Keratinocyte (primary cell): ENCODE data around the gene ZNF274. TPM values are rescaled to one million over a fixed set of nuclear protein-coding genes. Genes with fewer than 3 reads are reported as not detected.

Source experiments
- DNase-seq: peaks from one replicate; pipeline ENCODE4 v3.0.0-alpha.2; 2011; ENCODE audit warnings: low read depth, missing footprints, low spot score
- FAIRE-seq: peaks from 2 replicates; lab custom pipeline; 2011; peaks lifted over from hg19 to GRCh38; lab: Jason Lieb, UNC
- H2AFZ ChIP-seq: 2 replicates; pipeline ENCODE4 v1.6.0; 2012; ENCODE audit warnings: low read length, control low read depth, inconsistent platforms; ENCODE audit not compliant: control insufficient read depth
- H3K27ac ChIP-seq: 2 replicates; pipeline ENCODE4 v1.5.1; 2011; ENCODE audit warnings: low read length; ENCODE audit not compliant: control insufficient read depth, insufficient read depth
- H3K27me3 ChIP-seq: 3 replicates; pipeline ENCODE4 v1.6.0; 2011; ENCODE audit warnings: low read length; ENCODE audit not compliant: control insufficient read depth, insufficient read depth; ENCODE audit errors: extremely low read depth
- H3K36me3 ChIP-seq, 2 experiments: 2 replicates in 1 of 2; 3 replicates in 1 of 2; pipeline ENCODE4 v1.5.1; 2011; ENCODE audit warnings: low read length in 2 of 2, mild to moderate bottlenecking in 1 of 2; ENCODE audit not compliant: control insufficient read depth in 2 of 2, insufficient read depth in 2 of 2; ENCODE audit errors: extremely low read depth in 1 of 2
- H3K4me1 ChIP-seq: 3 replicates; pipeline ENCODE4 v1.5.1; 2011; ENCODE audit warnings: low read length; ENCODE audit not compliant: control insufficient read depth, insufficient read depth; ENCODE audit errors: extremely low read depth
- H3K4me2 ChIP-seq: 3 replicates; pipeline ENCODE4 v1.6.0; 2011; ENCODE audit warnings: low read depth, low read length; ENCODE audit not compliant: control insufficient read depth, insufficient read depth; ENCODE audit errors: extremely low read depth
- H3K4me3 ChIP-seq, 3 experiments: fragments of 200-600 bp in 1 of 3; sonication (generic) in 1 of 3; 2 replicates in 2 of 3; 3 replicates in 1 of 3; pipeline ENCODE4 v1.5.1; 2011 to 2016; ENCODE audit warnings: low read length in 3 of 3, mild to moderate bottlenecking in 3 of 3, control low read depth in 2 of 3, inconsistent platforms in 1 of 3, low read depth in 1 of 3, mixed read lengths in 1 of 3, mixed run types in 1 of 3, moderate library complexity in 1 of 3; ENCODE audit not compliant: control insufficient read depth in 2 of 3, insufficient read depth in 2 of 3; ENCODE audit errors: extremely low read depth in 1 of 3
- H3K79me2 ChIP-seq: 2 replicates; pipeline ENCODE4 v1.6.0; 2012; ENCODE audit warnings: low read length; ENCODE audit not compliant: control insufficient read depth, insufficient read depth
- H3K9ac ChIP-seq: 3 replicates; pipeline ENCODE4 v1.6.0; 2011; ENCODE audit warnings: low read length; ENCODE audit not compliant: control insufficient read depth, insufficient read depth; ENCODE audit errors: extremely low read depth
- H3K9me1 ChIP-seq: 3 replicates; pipeline ENCODE4 v1.6.0; 2011; ENCODE audit warnings: low read length; ENCODE audit not compliant: control insufficient read depth, insufficient read depth; ENCODE audit errors: extremely low read depth
- H3K9me3 ChIP-seq: 2 replicates; pipeline ENCODE4 v1.5.1; 2012; ENCODE audit warnings: low read depth, low read length; ENCODE audit not compliant: control insufficient read depth
- H4K20me1 ChIP-seq: 3 replicates; pipeline ENCODE4 v1.6.0; 2011; ENCODE audit warnings: low read length; ENCODE audit not compliant: control insufficient read depth, insufficient read depth; ENCODE audit errors: extremely low read depth
- CTCF ChIP-seq, 3 experiments: IDR thresholded peaks in 1 of 3; conservative IDR thresholded peaks in 1 of 3; optimal IDR thresholded peaks in 1 of 3; 2 replicates in 2 of 3; 3 replicates in 1 of 3; pipeline versions ENCODE3 to v1.5.1; 2011; ENCODE audit warnings: low read length in 3 of 3, mild to moderate bottlenecking in 3 of 3, moderate library complexity in 2 of 3, control low read depth in 1 of 3, inconsistent platforms in 1 of 3; ENCODE audit not compliant: insufficient read depth in 2 of 3; ENCODE audit errors: extremely low read depth in 1 of 3
- EZH2 ChIP-seq: IDR thresholded peaks from one replicate; pipeline ENCODE4 v1.6.1; 2012; ENCODE audit warnings: inconsistent platforms, mild to moderate bottlenecking, low read length, moderate library complexity
- dilution Hi-C: fragments of 300-500 bp; cut with MboI; formaldehyde crosslinking; loops from one replicate; pipeline ENCODE4 v1.7.0; 2020; ENCODE audit warnings: low sequenced_read_pairs; ENCODE audit not compliant: extremely low pct_ligation_motif_present
- polyA plus RNA-seq, 5 experiments: library from polyadenylated mRNA; depleted of rRNA in 3 of 5; stranded (reverse) in 3 of 5; stranded (forward) in 1 of 5; unstranded in 1 of 5; fragments of >200 nt; gene quantifications; 1 replicate in 1 of 5; 2 replicates in 3 of 5; 3 replicates in 1 of 5; pipeline versions ENCODE4 v1.2.1 to v1.2.3, GENCODE V29; 2011 to 2012; ENCODE audit warnings: missing spikeins in 2 of 5, low read depth in 1 of 5, low replicate concordance in 1 of 5

The ZNF274 gene
- polyA plus RNA-seq, 1 donor (not counting 4 experiments of a cell fraction or from before 2014, with no cell fraction given) = 25.9 TPM

GRCh38 chr19:58237324-58237723, 54.5 kb downstream of the ZNF274 start:
- Histone ChIP-seq H3K36me3 (peaks cover 24 to 37% of the 10 kb centered on the region in 2 experiments), H3K27me3 (no peaks in the 10 kb centered on the region), H3K4me3 (no peak overlapping the region), H4K20me1 (no peaks in the 10 kb centered on the region), H3K9me1 (no peaks in the 10 kb centered on the region), H3K79me2 (peaks cover 28% of the 10 kb centered on the region), H3K9ac (no peak overlapping the region), H3K4me1 (no peaks in the 10 kb centered on the region), H2AFZ (no peak overlapping the region), H3K9me3 (no peaks in the 10 kb centered on the region), H3K4me2 (no peak overlapping the region), H3K27ac (no peak overlapping the region)
- TF ChIP-seq CTCF (optimal IDR thresholded peaks at IDR 0.05 in 1 of 3, IDR thresholded peaks at IDR 0.05 in 1 of 3, conservative IDR thresholded peaks at IDR 0.05 in 1 of 3; ENCODE audit: extremely low read depth in 1 of 3, insufficient read depth in 2 of 3, low read length in 3 of 3) = no peak
- TF ChIP-seq EZH2 = no peak
- dilution Hi-C loops = no loop called here
- FAIRE-seq (no peak), DNase-seq (no peak)

GRCh38 chr19:58243351-58243750, 60.5 kb downstream of the ZNF274 start:
- FAIRE-seq (no peak), DNase-seq (no peak)
- no peak overlapping the region for H3K4me3 ChIP-seq
- H2AFZ ChIP-seq = no peak overlapping the region
- H3K9me1 ChIP-seq = no peaks in the 10 kb centered on the region
- TF ChIP-seq CTCF (optimal IDR thresholded peaks at IDR 0.05 in 1 of 3, IDR thresholded peaks at IDR 0.05 in 1 of 3, conservative IDR thresholded peaks at IDR 0.05 in 1 of 3; ENCODE audit: extremely low read depth in 1 of 3, insufficient read depth in 2 of 3, low read length in 3 of 3) (no peak), EZH2 (no peak)
- H3K9ac ChIP-seq = no peak overlapping the region
- no peaks in the 10 kb centered on the region for H3K27me3 ChIP-seq
- H3K27ac ChIP-seq = no peak overlapping the region
- H3K9me3 ChIP-seq = peaks cover 9% of the 10 kb centered on the region
- H4K20me1 ChIP-seq = no peaks in the 10 kb centered on the region
- peaks cover 42 to 46% of the 10 kb centered on the region in 2 experiments for H3K36me3 ChIP-seq
- H3K4me1 ChIP-seq = no peaks in the 10 kb centered on the region
- H3K4me2 ChIP-seq = no peak overlapping the region
- H3K79me2 ChIP-seq = peaks cover 12% of the 10 kb centered on the region
- dilution Hi-C loops = no loop called here
